OCI-LY3 (cell line): Measurements from ENCODE around the gene PTPN12.

Experiments
- CTCF ChIP-seq: fragments of 200-600, 300-600 bp; sonication (generic); IDR thresholded peaks from 2 replicates; pipeline ENCODE4 v1.5.1; 2014; ENCODE audit warnings: antibody characterized with exemption, low read length, low read depth
- EZH2phosphoT487 ChIP-seq: fragments of 200-600 bp; shearing (Covaris generic); IDR thresholded peaks from 2 replicates; pipeline ENCODE4 v1.6.1; 2018; ENCODE audit warnings: antibody characterized with exemption, mixed run types, low read depth

- no peak for TF ChIP-seq CTCF
- TF ChIP-seq EZH2phosphoT487, result no peak
Measured at GRCh38 chr7:77497079-77497478, 40.0 kb upstream of the PTPN12 start.
